HS-5 (cell line): Measurements from ENCODE around the gene GRK3.
"Not testable (repeated sequence)": the region's sequence is repeated elsewhere in the genome, so short reads cannot be mapped to it uniquely, and the experiment has no call there.

ENCODE experiments used
- DNase-seq: peaks from one replicate; pipeline ENCODE4 v3.0.0-alpha.2; 2012; ENCODE audit warnings: low read depth

Gene GRK3

GRCh38 chr22:25551396-25551795, 13.1 kb upstream of the GRK3 start:
- DNase-seq: no peak

DNA sequence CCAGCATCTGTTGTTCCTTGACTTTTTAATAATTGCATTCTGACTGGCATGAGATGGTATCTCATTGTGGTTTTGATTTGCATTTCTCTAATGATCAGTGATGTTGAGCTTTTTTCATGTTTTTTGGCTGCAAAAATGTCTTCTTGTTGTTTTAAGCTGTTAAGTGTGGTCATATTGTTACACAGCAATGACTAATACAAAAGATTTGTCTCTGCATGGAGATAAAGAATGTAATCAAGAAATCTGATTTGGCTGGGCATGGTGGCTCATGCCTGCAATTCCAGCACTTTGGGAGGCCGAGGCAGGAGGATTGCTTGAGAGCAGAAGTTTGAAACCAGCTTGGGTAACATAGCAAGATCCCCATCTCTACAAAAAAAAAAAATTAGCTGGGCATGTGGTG, 12.1 kb upstream of the GRK3 start:
- DNase-seq: not testable (repeated sequence)

DNA sequence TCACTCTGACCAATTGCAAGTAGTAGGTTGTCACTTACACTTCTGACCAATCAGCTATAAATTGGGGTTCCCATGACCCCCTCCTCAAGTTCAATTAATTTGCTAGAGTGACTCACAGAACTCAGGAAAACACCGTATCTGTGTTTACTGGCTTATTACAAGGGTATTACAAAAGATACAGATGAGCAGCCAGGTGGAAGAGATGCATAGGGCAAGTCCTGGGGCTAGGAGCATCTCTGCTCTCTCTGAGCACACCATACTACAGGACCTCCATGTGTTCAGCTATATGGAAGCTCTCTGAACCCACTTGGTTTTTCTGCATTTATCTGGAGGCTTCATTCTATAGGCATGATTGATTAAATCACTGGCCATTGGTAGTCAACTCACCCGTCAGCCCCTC, 11.3 kb upstream of the GRK3 start:
- no peak for DNase-seq

DNA sequence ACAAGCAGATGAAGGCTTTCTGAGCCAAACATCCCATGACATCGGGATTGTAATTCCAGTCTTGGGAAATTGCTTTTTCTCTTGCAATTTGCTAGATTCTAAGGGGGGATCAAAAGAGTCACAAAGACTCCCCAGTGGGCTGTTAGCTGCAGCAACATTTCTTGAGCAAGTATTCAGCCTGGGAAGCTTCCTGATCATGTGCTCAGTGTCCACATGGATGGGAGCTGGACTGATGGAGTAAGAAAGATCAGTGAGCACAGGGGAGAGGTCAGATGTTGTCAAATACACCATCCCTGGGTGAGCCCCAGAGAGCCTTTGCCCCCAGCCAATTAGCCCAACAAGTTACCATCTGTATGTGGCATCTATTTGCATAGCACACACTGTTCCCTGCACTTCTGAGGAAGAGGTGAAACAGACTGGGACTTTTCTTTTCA, 10.2 kb upstream of the GRK3 start:
- no peak for DNase-seq

GRCh38 chr22:25554689-25555088, 9.8 kb upstream of the GRK3 start:
- DNase-seq: no peak

GRCh38 chr22:25555586-25555985, 8.9 kb upstream of the GRK3 start:
- DNase-seq: no peak

DNA sequence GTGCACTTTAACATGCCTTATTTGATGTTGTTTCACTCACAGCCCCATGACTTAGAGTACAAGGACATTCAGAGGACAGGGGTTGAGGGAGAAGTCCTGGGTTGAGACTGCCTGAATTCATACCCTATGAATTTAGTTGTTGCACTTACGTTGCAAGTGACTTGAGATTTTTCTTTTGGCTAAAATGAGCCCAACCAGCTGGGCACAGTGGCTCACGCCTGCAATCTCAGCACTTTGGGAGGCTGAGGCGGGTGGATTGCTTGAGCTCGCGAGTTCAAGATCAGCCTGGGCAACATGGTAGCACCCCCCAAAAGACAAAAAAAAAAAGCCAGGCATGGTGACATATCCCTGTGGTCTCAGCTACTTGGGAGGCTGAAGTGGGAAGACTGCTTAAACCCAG, 7.3 kb upstream of the GRK3 start:
- DNase-seq: no peak

DNA sequence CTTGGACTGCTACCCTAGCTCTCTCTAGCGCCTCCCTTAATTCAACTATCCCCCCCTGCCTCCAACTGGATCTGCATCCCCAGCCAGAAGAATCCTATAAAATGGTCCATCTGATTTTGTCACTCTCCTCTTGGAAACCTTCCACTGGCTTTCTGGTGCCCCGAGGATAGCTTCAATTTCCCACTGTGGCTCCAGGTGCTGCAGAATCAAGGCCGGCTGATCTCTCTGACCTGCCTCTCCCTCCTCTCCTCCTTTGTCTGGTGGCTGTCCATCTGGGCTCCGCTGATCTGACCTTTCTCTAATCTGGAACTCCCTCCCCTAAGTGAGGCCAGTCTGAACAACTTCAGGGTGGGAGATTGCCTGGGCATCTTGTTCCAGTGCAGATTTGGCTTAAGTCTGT, 6.1 kb upstream of the GRK3 start:
- DNase-seq: no peak

DNA sequence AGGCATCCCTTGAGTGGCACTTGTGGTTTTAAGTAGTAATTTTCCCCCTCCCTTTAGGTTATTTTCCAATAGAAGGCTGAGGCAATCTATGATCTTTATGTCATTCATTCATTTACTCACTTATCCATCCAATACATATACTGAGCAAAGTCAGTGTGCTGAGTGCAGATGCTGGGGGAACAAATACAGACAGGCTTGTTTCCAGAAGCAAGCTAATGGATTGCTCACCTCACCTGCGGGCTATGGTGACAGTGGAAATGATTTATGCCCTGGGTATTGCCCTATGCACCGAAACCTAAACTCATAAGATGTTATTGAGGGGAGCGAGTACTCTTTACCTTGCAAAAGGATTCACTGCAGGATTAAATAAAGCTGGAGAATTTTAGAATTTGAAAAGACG, 4.6 kb upstream of the GRK3 start:
- DNase-seq: not testable (repeated sequence)

- not testable (repeated sequence) for DNase-seq
These were observed 3.3 kb upstream of the GRK3 start for GRCh38 chr22:25561182-25561581.

DNA sequence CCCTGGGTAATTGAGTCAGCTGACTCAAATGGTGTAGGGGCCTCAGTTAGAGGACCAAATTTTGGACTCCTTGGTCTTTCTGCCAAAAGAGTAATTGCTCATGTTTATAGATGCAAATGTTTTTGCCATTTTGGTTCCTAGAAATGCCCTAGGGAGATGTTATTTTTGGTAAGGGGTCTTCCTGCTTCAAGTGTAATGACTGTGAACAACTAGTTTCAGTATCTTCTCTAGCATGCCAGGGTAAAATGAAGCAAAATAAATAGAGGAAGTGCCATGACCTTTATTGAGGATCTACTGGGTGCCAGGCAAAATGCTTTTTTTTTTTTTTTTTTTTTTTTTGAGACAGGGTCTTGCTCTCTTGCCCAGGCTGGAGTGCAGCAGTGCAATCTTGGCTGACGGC, 2.5 kb upstream of the GRK3 start:
- not testable (repeated sequence) for DNase-seq

DNA sequence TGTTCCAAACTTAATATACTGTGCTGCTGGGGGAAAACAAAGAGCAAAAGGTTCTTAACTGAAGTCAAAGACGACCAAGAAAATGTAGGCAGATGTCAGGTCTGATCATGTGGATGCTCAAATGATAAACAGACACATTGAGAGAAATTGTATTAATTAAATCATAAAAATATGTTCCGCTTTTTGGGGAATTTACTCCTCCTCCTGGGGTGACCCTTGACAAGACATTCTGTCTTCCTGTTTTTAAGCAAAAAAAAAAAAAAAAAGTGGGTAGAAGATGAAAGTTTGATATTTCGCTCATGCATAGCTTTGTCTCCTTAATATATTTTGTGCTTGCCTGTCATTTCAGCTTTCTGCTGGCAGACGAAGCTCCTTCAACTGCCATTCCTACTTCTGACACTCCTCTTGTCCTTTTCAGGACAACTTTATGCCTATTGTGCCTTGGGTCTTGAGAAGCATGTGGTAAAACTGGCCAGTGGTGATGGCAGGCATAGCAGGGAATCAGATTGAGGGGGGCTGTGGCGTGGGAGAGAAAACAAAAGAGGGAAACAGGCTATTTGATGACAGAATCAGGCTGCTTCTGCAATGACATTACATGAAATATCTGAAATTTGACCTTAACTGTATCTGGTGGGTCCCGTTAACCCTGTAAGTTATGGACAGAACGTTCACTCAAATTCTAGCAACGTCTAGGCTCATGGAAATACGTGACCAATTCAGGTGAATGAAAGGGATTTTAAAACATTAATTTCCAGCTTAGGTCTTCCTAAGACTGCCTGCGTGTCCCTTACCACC, 1.3 kb upstream of the GRK3 start:
- DNase-seq: not testable (repeated sequence)

DNA sequence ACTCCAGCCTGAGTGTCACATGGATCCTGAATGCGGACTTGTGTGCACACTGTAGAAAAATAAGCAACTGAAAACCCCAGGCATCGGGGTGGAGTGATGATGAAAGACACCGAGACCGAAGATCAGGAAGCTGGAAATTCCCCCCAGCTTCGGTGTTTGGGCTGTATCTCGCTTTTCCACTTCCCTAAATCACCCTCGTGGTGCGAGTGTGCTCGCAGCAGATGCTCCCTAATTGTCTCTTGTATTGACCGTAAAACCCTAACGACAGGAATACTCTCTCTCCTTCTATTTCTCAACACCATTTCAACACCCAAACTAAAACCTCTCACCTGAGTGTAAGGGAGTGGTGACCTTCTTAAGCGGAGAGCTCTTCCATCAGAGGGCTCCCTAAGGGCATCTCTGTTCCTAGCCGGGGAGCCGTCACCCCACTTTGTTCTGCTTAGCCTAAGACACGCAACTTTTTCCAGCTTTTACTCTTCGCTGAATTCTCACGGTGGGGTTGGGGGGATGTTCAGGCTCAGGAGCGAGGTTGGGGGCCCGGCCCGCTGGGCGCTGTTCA, 635 bp upstream of the GRK3 start:
- no peak for DNase-seq

GRCh38 chr22:25564979-25565677, 653 bp downstream of the GRK3 start:
- no peak for DNase-seq

DNA sequence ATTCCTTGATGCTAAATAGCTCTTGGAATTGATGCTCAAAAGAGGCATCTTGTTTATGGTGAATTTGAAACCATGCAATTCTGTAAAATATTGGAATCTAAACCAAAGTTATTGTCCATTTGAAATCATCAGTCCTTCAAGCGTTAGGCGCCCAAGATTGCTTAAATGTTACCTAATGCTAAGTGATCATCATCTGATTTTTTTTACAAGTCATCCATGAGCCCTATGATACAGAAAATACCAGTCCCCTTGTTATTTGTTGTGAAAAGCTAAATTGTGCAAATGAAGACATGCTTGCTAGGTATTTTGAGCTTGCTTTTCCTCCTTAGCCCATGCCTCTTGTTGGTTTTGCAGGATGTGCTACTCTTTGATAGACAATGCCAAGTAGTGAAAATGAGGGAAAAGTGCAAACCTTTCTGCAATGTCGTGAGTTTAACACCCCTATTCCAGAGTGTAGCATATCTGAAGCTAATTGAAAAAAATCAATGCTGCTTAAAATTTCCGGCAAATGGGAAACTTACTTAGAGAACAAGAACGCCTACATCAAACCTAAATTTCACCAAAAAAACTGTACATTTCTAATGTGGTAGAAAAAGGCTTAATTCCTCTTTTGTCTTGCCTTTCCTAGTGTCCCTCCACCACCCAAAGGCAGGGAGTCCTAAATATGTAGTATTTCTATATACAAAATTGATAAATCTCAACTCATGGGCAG, 1.9 kb downstream of the GRK3 start:
- no peak for DNase-seq

DNA sequence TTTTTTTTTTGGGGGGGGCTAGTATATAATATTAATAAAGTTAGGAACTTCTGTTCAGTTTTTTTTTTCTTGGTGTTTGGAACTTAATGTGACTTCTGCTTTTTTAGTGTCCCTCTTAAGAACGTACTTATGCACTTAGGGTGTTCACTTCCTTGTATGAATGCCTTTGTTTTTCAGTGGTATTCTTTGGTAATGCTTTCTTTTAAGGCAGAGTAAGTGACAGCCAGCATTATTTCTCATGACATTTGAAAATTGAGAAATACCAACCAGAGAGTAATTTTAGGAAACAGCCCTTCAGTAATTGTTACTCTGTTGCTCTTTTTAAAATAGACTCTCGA, 2.4 kb downstream of the GRK3 start:
- no peak for DNase-seq

- DNase-seq: no peak
These were observed 2.8 kb downstream of the GRK3 start for GRCh38 chr22:25567251-25567675.

GRCh38 chr22:25568066-25568465, 3.6 kb downstream of the GRK3 start:
- DNase-seq: not testable (repeated sequence)

DNA sequence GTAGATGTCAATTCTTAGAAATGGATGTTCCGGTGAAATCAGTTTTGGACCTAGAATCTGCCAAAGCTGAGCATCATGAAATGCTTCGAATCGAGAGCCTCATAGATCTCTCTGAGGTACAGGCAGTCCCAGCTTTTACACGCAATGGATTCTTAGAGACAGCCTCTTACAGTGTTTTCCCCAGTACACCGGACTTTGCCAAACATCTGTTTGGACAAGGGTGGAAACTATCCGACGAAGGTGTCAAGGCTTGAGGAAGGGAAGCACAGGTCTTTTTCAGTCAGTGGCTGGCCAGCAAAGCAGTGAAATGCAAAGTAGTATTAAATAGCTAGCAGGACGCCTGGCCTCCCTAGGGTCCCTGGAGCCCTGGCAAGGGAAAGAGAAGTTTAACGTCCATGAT, 4.9 kb downstream of the GRK3 start:
- DNase-seq: no peak

DNA sequence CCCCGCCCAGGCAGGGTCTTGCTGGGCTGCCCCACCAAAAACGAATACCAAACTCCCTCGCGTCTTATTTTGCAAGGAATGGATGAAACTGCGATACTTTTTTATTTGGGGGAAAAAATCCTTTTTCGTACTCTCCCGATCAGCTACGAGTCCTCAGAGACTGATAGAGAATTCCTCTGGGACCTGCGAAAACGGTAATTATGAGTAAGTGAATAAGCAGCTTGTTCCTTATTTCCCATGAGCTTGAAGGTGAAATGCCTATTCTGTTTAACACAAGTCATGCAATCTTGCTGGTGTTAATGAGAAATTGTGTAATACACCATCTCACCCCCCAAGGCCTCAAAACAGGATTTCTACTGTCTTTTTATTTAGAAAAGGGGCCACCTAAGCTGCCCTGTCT, 5.5 kb downstream of the GRK3 start:
- DNase-seq: no peak

DNA sequence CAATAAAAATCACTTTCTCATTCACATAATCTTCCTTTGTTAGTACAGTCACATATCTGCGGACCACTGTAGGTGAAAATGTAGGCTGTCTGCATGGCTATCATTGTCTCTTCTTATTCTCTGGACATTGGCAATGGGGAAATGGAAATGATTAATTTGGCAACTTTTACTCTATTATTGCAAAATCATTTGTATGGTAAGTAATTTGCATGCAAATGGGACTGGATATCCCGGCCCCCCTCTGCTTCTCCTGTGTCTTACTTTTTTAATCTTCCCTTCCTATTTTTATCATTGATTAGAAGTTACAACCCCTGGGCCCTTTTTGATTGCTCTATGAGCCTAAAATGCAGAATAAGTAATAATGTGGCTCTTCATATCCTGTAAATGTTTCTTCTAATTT, 6.0 kb downstream of the GRK3 start:
- no peak for DNase-seq

DNA sequence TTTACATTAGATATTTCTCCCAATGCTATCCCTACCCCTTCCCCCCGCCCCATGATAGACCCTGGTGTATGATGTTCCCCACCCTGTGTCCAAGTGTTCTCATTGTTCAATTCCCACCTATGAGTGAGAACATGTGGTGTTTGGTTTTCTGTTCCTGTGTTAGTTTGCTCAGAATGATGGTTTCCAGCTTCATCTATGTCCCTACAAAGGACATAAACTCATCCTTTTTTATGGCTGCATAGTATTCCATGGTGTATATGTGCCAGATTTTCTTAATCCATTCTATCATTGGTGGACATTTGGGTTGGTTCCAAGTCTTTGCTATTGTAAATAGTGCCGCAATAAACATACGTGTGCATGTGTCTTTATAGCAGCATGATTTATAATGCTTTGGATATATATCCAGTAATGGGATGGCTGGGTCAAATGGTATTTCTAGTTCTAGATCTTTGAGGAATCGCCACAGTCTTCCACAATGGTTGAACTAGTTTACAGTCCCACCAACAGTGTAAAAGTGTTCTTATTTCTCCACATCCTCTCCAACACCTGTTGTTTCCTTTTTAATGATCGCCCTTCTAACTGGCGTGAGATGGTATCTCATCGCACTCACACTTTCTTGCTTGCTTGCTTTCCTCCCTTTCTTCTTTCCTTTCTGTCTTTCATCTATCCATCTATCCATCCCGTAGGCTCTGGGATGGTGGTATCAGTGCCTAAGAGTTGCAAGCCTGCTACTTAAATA, 7.7 kb downstream of the GRK3 start:
- DNase-seq: not testable (repeated sequence)
